Osteocyte (in vitro differentiated cells): ENCODE measurements around the gene CPT1A. TPM values are rescaled to one million over a fixed set of nuclear protein-coding genes. Genes with fewer than 3 reads are reported as not detected.

Experiments
- DNase-seq: peaks from one replicate; pipeline ENCODE4 v3.0.0; 2021; ENCODE audit warnings: mixed read lengths; ENCODE audit not compliant: unreplicated experiment; ENCODE audit errors: extremely low spot score
- H3K27ac Mint-ChIP-seq: one replicate; pipeline ENCODE4 v1.8.0; 2021; ENCODE audit warnings: mild to moderate bottlenecking, mixed read lengths; ENCODE audit not compliant: unreplicated experiment
- H3K27me3 Mint-ChIP-seq: one replicate; pipeline ENCODE4 v1.8.0; 2021; ENCODE audit warnings: mixed read lengths; ENCODE audit not compliant: unreplicated experiment
- H3K36me3 Mint-ChIP-seq: one replicate; pipeline ENCODE4 v1.8.0; 2021; ENCODE audit warnings: mixed read lengths; ENCODE audit not compliant: unreplicated experiment
- H3K4me1 Mint-ChIP-seq: one replicate; pipeline ENCODE4 v1.8.0; 2021; ENCODE audit warnings: mixed read lengths; ENCODE audit not compliant: unreplicated experiment
- H3K4me3 Mint-ChIP-seq: one replicate; pipeline ENCODE4 v1.8.0; 2021; ENCODE audit warnings: mild to moderate bottlenecking, moderate library complexity, mixed read lengths; ENCODE audit not compliant: unreplicated experiment
- H3K9me3 Mint-ChIP-seq: one replicate; pipeline ENCODE4 v1.8.0; 2021; ENCODE audit warnings: mixed read lengths; ENCODE audit not compliant: unreplicated experiment
- CTCF ChIP-seq: fragments of 200-600 bp; sonication (generic); IDR thresholded peaks from 2 replicates; pipeline ENCODE4 v1.5.0; 2021; ENCODE audit warnings: antibody characterized with exemption, mild to moderate bottlenecking, moderate library complexity
- total RNA-seq: library from RNA; stranded (reverse); gene quantifications from 2 replicates; pipeline ENCODE4 v1.2.1, GENCODE V29; 2021

CPT1A gene
- total RNA-seq, 1 donor from 2014 or later = 109 TPM

GRCh38 chr11:68735125-68735524, 106.6 kb downstream of the CPT1A start:
- peaks cover 39% of the 10 kb centered on the region for H3K27me3 Mint-ChIP-seq
- no peak overlapping the region for H3K27ac Mint-ChIP-seq
- no peaks in the 10 kb centered on the region for H3K4me1 Mint-ChIP-seq
- no peak for DNase-seq
- H3K4me3 Mint-ChIP-seq = no peak overlapping the region
- no peaks in the 10 kb centered on the region for H3K36me3 Mint-ChIP-seq
- no peaks in the 10 kb centered on the region for H3K9me3 Mint-ChIP-seq
- no peak for TF ChIP-seq CTCF

DNA sequence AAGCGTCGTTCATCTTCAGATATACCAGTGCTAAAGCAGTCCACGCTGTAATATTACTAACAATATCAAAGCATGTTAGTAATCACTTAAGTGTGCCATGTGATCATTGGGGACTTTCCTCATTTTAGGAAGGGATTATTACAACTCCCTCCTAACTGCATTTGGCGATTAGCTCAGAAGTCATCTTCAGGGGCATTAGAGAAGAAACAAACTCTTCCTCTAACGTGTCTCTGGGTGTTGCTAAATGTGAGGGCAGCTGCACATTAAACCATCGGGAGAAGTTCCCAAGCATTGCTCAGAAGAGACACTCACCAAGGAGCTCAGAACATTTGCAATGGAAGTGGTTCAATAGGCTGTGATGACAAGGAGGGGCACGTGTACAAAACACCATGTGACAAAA, 107.6 kb downstream of the CPT1A start:
- H3K4me1 Mint-ChIP-seq = no peaks in the 10 kb centered on the region
- no peak overlapping the region for H3K27ac Mint-ChIP-seq
- no peaks in the 10 kb centered on the region for H3K36me3 Mint-ChIP-seq
- peaks cover 47% of the 10 kb centered on the region for H3K27me3 Mint-ChIP-seq
- H3K4me3 Mint-ChIP-seq = no peak overlapping the region
- H3K9me3 Mint-ChIP-seq = no peaks in the 10 kb centered on the region
- DNase-seq = no peak
- no peak for TF ChIP-seq CTCF

- peak; percentile 12 for TF ChIP-seq CTCF
- DNase-seq = no peak
- Mint-ChIP-seq H3K27me3 (peaks cover 77% of the 10 kb centered on the region), H3K36me3 (no peaks in the 10 kb centered on the region), H3K9me3 (no peaks in the 10 kb centered on the region), H3K27ac (no peak overlapping the region), H3K4me3 (no peak overlapping the region), H3K4me1 (no peaks in the 10 kb centered on the region)
These were observed 113.9 kb downstream of the CPT1A start for GRCh38 chr11:68727783-68728182.

DNA sequence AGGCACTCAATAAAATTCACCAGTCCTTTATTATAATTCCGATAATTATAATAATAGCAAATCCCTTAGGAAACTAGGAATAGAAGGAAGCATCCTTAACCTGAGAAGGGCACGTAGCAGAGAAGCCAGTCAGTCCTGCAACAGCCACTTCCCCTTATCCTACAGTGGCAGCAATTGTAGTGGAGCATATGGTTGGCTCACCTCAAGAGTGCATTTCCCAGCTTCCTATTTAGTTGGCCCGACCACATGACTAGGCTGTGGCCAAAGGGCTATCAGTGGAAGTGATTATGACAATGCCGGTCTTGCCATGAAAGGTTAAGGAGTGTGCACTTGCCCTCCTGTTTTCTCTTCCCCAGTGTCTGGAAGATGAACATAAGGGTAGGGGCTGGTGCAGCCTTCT, 117.4 kb downstream of the CPT1A start:
- DNase-seq = no peak
- no peak for TF ChIP-seq CTCF
- Mint-ChIP-seq H3K27ac (no peak overlapping the region), H3K9me3 (peaks cover 11% of the 10 kb centered on the region), H3K4me3 (no peak overlapping the region), H3K27me3 (peaks cover 82% of the 10 kb centered on the region), H3K36me3 (peaks cover 5% of the 10 kb centered on the region), H3K4me1 (peaks cover 6% of the 10 kb centered on the region)

DNA sequence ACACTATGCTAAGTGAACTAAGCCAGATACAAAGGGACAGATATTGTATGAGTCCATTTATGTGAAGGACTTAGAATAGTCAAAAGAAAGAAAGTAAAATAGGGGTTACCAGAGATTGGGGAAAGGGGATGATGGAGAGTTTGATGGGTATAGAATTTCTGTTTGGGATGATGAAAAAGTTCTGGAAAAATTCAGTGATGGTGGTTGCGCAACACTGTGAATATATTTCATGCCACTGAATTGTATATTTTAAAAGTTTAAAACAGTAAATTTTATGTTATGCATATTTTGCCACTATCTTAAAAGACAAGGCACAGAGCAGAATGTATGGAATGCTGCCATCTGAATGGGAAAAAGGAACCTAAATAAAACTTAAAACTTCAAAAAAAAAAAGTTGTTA, 119.6 kb downstream of the CPT1A start:
- TF ChIP-seq CTCF = no peak
- Mint-ChIP-seq H3K27ac (no peak overlapping the region), H3K36me3 (peaks cover 6% of the 10 kb centered on the region), H3K4me1 (peaks cover 6% of the 10 kb centered on the region), H3K9me3 (peaks cover 17% of the 10 kb centered on the region), H3K4me3 (no peak overlapping the region), H3K27me3 (peaks cover 81% of the 10 kb centered on the region)
- no peak for DNase-seq
